Gastroesophageal sphincter (tissue), 4 donors: ENCODE measurements around the gene COL18A1. TPM values are rescaled to one million over a fixed set of nuclear protein-coding genes. Genes with fewer than 3 reads are reported as not detected.
A peak's percentile ranks its signal among the peaks of the same experiment; 100 is the strongest.
"Not testable (repeated sequence)": the region's sequence is repeated elsewhere in the genome, so short reads cannot be mapped to it uniquely, and the experiment has no call there.

ENCODE experiments used
- ATAC-seq: fragments of 150-250 bp; one replicate; pipeline ENCODE4 v1.9.1; 2016; ENCODE audit warnings: mild to moderate bottlenecking, moderate library complexity
- H3K27ac ChIP-seq, 4 donors: fragments of 200-600 bp; sonication (generic) in 3 of 4; 1 replicate in 3 of 4; 2 replicates in 1 of 4; pipeline ENCODE4 v1.5.1; 2016 to 2019
- H3K27me3 ChIP-seq: fragments of 200-600 bp; sonication (generic); one replicate; pipeline ENCODE4 v1.5.1; 2019
- H3K36me3 ChIP-seq, 2 donors: fragments of 200-600 bp; sonication (generic); one replicate each; pipeline ENCODE4 v1.5.1; 2019; ENCODE audit warnings: control low read depth in 1 of 2
- H3K4me1 ChIP-seq, 3 donors: fragments of 200-600 bp; sonication (generic); 1 replicate in 2 of 3; 2 replicates in 1 of 3; pipeline ENCODE4 v1.5.1; 2016 to 2019; ENCODE audit warnings: control low read depth in 2 of 3
- H3K4me3 ChIP-seq, 2 donors: fragments of 200-600 bp; sonication (generic); one replicate each; pipeline ENCODE4 v1.5.1; 2019; ENCODE audit warnings: mild to moderate bottlenecking in 1 of 2, moderate library complexity in 1 of 2
- H3K9me3 ChIP-seq, 3 donors: fragments of 200-600 bp; sonication (generic); one replicate each; pipeline ENCODE4 v1.5.1; 2017 to 2019; ENCODE audit warnings: control low read depth in 2 of 3
- EP300 ChIP-seq: sonication (generic); formaldehyde crosslinking; IDR thresholded peaks from one replicate; pipeline ENCODE4 v1.6.1; 2017; ENCODE audit warnings: antibody characterized with exemption, mild to moderate bottlenecking
- POLR2A ChIP-seq, 2 donors: fragments of 450-650 bp; IDR thresholded peaks; one replicate each; pipeline ENCODE4 v1.6.1; 2017; ENCODE audit warnings: antibody characterized with exemption in 2 of 2, mild to moderate bottlenecking in 2 of 2, moderate library complexity in 1 of 2
- POLR2AphosphoS5 ChIP-seq: sonication (generic); formaldehyde crosslinking; IDR thresholded peaks from one replicate; pipeline ENCODE4 v1.6.1; 2017; ENCODE audit warnings: antibody characterized with exemption
- WGBS, 2 donors: methylation state at CpG; one replicate each; pipeline ENCODE4 v1.1.5; 2018; ENCODE audit warnings: low coverage in 1 of 2; 5-methylcytosine and 5-hydroxymethylcytosine counted together
- total RNA-seq, 4 donors: library from RNA; depleted of rRNA; stranded (reverse); fragments of >200 nt; gene quantifications; one replicate each; pipeline ENCODE4 v1.1.0, GENCODE V29; 2016
- TF ChIP-seq, protein P1 (sequence below), 4 experiments: fragments of 200-600 bp in 2 of 4; fragments of 450-650 bp in 2 of 4; sonication (generic) in 1 of 4; IDR thresholded peaks; one replicate each; pipeline ENCODE4 v1.5.1; 2017 to 2019; ENCODE audit warnings: antibody characterized with exemption in 4 of 4, mild to moderate bottlenecking in 2 of 4, moderate library complexity in 2 of 4

Gene COL18A1
- total RNA-seq, 4 donors from 2014 or later: 69.3 to 116 (median 78.4) TPM

DNA sequence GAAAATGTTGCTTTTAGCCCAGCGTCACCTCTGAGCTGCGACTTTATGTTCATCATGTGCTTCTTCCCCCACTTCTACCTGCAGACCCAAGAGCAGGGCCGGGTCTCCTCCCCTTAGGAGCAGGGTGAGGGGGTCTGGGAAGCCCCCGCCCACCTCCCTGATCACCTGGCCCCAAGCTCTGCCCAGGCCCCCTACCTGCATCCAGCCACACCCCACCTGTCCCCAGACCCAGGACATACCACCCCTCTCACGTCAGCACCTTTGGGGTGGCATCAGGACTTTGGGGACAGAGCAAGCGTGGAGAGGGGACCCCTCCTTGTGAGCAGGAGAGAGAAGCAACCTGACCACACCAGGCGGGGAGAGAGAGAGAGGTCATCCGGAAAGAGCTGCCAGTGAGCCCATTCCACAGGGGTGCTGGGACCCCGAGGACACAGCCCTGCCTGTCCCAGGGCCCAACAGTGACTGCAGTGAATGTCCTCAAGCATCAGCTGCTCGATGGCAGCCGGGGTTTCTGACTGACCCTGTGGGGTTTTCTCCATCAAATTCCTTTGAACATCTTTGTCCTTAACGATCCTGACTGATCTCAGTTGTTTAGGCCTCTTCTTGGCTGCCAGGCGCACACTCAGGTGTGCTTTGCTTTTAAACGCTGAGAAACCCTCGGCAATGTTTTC lies 42.8 kb upstream of the COL18A1 start:
- Histone ChIP-seq H3K9me3 (no peaks in the 10 kb centered on the region), H3K27me3 (no peaks in the 10 kb centered on the region), H3K36me3 (no peaks in the 10 kb centered on the region), H3K4me1 (peaks cover 0 to 63% (median 27%) of the 10 kb centered on the region in 3 donors), H3K4me3 (no peak overlapping the region), H3K27ac (peak overlapping the region in 2 of 4 donors; percentile 88 to 95)
- WGBS, 2 donors: 92 to 96% methylated on average over 7 of the region's 15 CpGs
- no peak for TF ChIP-seq EP300
- ATAC-seq: no peak

DNA sequence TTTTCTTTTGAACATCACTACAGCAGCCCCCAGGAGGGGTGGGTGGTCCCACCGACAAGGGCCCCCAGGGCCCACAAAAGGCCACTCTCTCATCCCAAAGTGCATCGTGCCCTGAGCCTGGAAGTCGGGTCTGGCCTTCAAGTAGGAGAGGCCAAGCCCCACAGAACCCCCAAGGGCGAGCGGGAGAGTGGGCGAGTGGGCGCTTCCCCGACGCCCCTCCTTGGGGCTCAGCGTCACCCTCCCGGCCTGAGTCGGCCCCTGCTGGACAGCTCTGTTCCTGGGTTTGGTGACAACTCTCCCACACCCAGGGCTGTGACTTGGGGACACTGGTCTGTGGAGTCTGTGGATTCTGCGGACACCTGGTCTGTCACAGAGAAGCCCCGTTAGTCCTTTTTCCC lies 42.2 kb upstream of the COL18A1 start:
- 93% methylated on average over 3 of the region's 14 CpGs; no CpG with 5 or more reads in 1 of the 2 donors for WGBS, 2 donors
- H3K4me3 ChIP-seq: no peak overlapping the region
- TF ChIP-seq EP300 (no peak), POLR2AphosphoS5 (no peak), POLR2A (IDR thresholded peaks at IDR 0.05) (no peak)
- TF ChIP-seq, protein P1, sequence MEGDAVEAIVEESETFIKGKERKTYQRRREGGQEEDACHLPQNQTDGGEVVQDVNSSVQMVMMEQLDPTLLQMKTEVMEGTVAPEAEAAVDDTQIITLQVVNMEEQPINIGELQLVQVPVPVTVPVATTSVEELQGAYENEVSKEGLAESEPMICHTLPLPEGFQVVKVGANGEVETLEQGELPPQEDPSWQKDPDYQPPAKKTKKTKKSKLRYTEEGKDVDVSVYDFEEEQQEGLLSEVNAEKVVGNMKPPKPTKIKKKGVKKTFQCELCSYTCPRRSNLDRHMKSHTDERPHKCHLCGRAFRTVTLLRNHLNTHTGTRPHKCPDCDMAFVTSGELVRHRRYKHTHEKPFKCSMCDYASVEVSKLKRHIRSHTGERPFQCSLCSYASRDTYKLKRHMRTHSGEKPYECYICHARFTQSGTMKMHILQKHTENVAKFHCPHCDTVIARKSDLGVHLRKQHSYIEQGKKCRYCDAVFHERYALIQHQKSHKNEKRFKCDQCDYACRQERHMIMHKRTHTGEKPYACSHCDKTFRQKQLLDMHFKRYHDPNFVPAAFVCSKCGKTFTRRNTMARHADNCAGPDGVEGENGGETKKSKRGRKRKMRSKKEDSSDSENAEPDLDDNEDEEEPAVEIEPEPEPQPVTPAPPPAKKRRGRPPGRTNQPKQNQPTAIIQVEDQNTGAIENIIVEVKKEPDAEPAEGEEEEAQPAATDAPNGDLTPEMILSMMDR (IDR thresholded peaks at IDR 0.05): no peak
- no peaks in the 10 kb centered on the region for H3K27me3 ChIP-seq
- H3K36me3 ChIP-seq: no peaks in the 10 kb centered on the region
- ATAC-seq: no peak
- H3K27ac ChIP-seq: peak overlapping the region in 2 of 4 donors; percentile 88 to 95
- peaks cover 0 to 66% (median 25%) of the 10 kb centered on the region in 3 donors for H3K4me1 ChIP-seq
- no peaks in the 10 kb centered on the region for H3K9me3 ChIP-seq

- 97% methylated on average over 5 of the region's 19 CpGs; no CpG with 5 or more reads in 1 of the 2 donors for WGBS, 2 donors
- ATAC-seq: not testable (repeated sequence)
Observed at GRCh38 chr21:45363272-45363671, 41.7 kb upstream of the COL18A1 start.

DNA sequence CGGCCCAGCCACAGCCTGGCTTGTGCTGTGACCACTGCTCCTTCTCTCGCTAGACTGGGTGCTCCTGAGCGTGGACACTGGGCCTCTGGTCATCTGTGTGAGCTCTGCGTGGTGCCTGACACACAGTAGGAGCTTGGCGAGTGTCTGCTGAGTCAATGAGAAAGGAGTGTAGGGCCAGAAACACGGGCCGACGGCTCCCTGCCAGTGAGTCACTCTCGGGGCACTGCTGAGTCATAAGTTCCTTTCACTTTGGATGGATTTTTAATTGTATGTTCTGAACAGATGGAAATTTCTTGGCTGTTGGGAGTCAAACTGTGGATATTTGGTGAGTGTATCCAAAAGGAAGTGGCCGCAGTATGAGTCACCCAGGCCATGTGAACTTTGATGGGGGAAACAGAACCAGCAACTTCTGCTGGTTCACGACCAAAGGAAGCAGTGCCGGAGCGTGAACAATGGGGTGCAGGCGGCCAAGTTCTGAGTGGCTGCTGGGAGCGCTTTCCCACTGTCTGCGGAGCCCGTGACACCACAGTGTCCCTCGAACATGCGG lies 41.0 kb upstream of the COL18A1 start:
- H3K4me3 ChIP-seq: peak overlapping the region in 1 of 2 donors; percentile 28
- peak; percentile 94 for ATAC-seq
- H3K4me1 ChIP-seq: peaks cover 0 to 57% (median 21%) of the 10 kb centered on the region in 3 donors
- WGBS, 2 donors: 0% methylated on average over 4 of the region's 19 CpGs; no CpG with 5 or more reads in 1 of the 2 donors
- H3K27me3 ChIP-seq: no peaks in the 10 kb centered on the region
- H3K36me3 ChIP-seq: no peaks in the 10 kb centered on the region
- TF ChIP-seq, protein P1 (IDR thresholded peaks at IDR 0.05): peak in 1 of 4 experiments; percentile 6
- TF ChIP-seq POLR2A (IDR thresholded peaks at IDR 0.05): no peak
- no peak for TF ChIP-seq EP300
- peak; percentile 96 for TF ChIP-seq POLR2AphosphoS5
- H3K9me3 ChIP-seq: no peaks in the 10 kb centered on the region
- H3K27ac ChIP-seq: peak overlapping the region; percentile 85 to 95 (median 90)

More at GRCh38 chr21:45363272-45363671, 41.7 kb upstream of the COL18A1 start:
- H3K27me3 ChIP-seq, H3K9me3 ChIP-seq, H3K4me3 ChIP-seq, H3K36me3 ChIP-seq: not testable (repeated sequence)
- Histone ChIP-seq H3K4me1 (peaks cover 0 to 64% (median 21%) of the 10 kb centered on the region in 3 donors), H3K27ac (peak overlapping the region; percentile 58 to 95 (median 90))

- 38% methylated on average over 12 of the region's 29 CpGs; no CpG with 5 or more reads in 1 of the 2 donors for whole genome bisulfite sequencing, 2 donors
- peak overlapping the region; percentile 85 to 95 (median 90) for H3K27ac ChIP-seq
- no peak for TF ChIP-seq EP300
- TF ChIP-seq, protein P1 (IDR thresholded peaks at IDR 0.05): peak in 2 of 4 experiments; percentile 0 to 28
- H3K4me1 ChIP-seq: peaks cover 0 to 51% (median 21%) of the 10 kb centered on the region in 3 donors
- H3K4me3 ChIP-seq: peak overlapping the region in 1 of 2 donors; percentile 28
- no peaks in the 10 kb centered on the region for H3K36me3 ChIP-seq
- H3K27me3 ChIP-seq: no peaks in the 10 kb centered on the region
- H3K9me3 ChIP-seq: no peaks in the 10 kb centered on the region
- peak; percentile 30 for ATAC-seq
Observed at GRCh38 chr21:45364468-45365185, 40.3 kb upstream of the COL18A1 start.
